ENCODE data around the gene NRIP3.

NRIP3 gene

DNA sequence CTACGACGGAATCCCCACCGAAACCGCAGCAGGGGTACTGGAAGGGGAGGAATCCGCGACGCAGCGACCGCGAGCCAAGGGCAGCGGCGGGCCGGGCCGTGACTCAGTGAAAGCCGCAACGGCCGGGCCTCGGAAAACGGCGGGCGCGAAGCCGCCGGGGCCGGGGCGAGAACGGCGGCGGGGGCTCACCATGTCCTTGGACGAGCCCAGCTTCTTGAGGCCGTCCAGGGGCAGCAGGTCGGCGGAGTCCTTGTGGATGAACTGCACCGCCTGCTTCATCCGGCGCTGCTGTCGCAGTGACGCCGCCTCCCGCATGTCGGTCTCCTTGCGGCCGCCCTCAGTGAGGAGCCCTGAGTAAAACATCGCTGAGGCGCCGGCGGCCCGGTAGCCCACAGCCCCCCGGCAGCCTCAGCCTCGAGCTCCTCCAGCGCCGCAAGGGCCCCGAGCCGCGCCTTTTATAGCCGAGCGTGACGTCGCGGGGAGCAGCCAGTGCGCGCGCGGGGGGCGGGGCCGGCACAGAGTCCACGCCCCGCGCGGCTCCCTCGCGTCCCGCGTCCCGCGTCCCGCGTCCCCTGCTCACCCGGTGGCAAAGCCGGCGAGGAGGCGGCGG lies at the start of gene NRIP3:
TSS of gene NRIP3 (minus strand) at position 429 of the 610 bp plus-strand sequence. CDS start at position 363, 66 bp downstream.
- H3K9me3 ChIP-seq (ENCODE audit: control insufficient read depth, insufficient read depth, low read length), result no peaks in the 10 kb centered on the region
- peak within 1 kb of the TSS; percentile 58 for H3K4me3 ChIP-seq (ENCODE audit: low read depth, low read length)
- H3K36me3 ChIP-seq (ENCODE audit: control insufficient read depth, insufficient read depth, low read length), result no peaks in the 10 kb centered on the region
- H3K9ac ChIP-seq (ENCODE audit: low read depth, low read length), result no peak within 1 kb of the TSS
- peaks cover 2% of the 10 kb centered on the region for H3K4me1 ChIP-seq (ENCODE audit: control insufficient read depth, insufficient read depth, low read length)
- H3K27me3 ChIP-seq (ENCODE audit: control insufficient read depth, insufficient read depth, low read length), result peaks cover 57% of the 10 kb centered on the region

GRCh38 chr11:9052316-9052715 lies 48.5 kb upstream of the NRIP3 start:
- H3K9ac ChIP-seq (ENCODE audit: low read depth, low read length), result no peak overlapping the region
- H3K9me3 ChIP-seq (ENCODE audit: control insufficient read depth, insufficient read depth, low read length), result no peaks in the 10 kb centered on the region
- no peak overlapping the region for H3K4me3 ChIP-seq (ENCODE audit: low read depth, low read length)
- no peaks in the 10 kb centered on the region for H3K27me3 ChIP-seq (ENCODE audit: control insufficient read depth, insufficient read depth, low read length)
- no peaks in the 10 kb centered on the region for H3K36me3 ChIP-seq (ENCODE audit: control insufficient read depth, insufficient read depth, low read length)
- H3K4me1 ChIP-seq (ENCODE audit: control insufficient read depth, insufficient read depth, low read length), result no peaks in the 10 kb centered on the region

DNA sequence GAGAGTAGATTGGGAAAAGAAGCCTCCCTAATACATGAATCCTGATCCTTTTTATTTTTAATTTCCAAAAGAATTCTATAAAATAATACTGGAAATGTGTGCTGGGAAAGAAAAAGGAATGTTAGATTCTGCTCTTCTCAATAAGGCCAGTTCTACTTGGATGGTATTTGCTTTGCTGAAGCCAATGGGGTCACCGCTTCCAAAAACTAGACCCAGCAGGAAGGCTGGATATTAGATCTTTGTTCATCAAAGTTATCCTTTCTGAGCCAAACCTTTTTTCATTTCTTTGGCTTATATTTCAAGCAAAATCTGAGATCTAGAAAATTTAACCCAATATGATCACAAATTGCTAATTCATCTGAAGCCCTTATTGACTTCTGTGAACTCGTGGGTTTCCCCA lies 46.2 kb upstream of the NRIP3 start:
- H3K27me3 ChIP-seq (ENCODE audit: control insufficient read depth, insufficient read depth, low read length), result no peaks in the 10 kb centered on the region
- H3K9me3 ChIP-seq (ENCODE audit: control insufficient read depth, insufficient read depth, low read length), result no peaks in the 10 kb centered on the region
- H3K4me1 ChIP-seq (ENCODE audit: control insufficient read depth, insufficient read depth, low read length), result peaks cover 8% of the 10 kb centered on the region
- H3K4me3 ChIP-seq (ENCODE audit: low read depth, low read length), result no peak overlapping the region
- H3K36me3 ChIP-seq (ENCODE audit: control insufficient read depth, insufficient read depth, low read length), result no peaks in the 10 kb centered on the region
- H3K9ac ChIP-seq (ENCODE audit: low read depth, low read length), result no peak overlapping the region

DNA sequence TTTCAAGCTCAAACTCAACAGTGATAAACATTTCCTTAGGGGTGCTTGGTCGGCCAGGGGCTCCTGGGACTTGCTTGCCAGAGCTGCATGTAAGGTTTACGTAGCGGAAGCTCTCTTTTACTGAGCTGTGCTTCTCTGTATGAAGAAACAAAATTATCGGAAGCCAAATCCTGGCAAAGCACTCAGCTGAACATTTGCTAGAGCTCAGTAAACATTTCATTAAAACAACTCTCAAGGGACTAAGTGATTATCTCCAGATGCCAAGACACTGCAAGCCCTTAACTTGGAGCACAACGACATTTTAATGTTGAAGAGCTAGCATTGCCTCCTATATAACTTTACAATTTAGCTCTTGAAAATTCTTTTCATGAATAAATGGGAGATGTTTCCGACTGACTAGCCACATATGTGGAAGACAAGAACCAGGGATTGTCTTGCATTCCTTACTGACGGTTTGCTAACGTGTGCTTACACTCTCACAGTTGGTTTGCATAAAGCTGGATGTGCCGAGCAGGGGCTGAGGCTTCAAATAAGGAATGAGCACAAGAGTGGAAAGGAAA lies 44.2 kb upstream of the NRIP3 start:
- Histone ChIP-seq H3K4me1 (ENCODE audit: control insufficient read depth, insufficient read depth, low read length) (peaks cover 8% of the 10 kb centered on the region), H3K27me3 (ENCODE audit: control insufficient read depth, insufficient read depth, low read length) (no peaks in the 10 kb centered on the region), H3K9ac (ENCODE audit: low read depth, low read length) (no peak overlapping the region), H3K9me3 (ENCODE audit: control insufficient read depth, insufficient read depth, low read length) (no peaks in the 10 kb centered on the region), H3K4me3 (ENCODE audit: low read depth, low read length) (no peak overlapping the region), H3K36me3 (ENCODE audit: control insufficient read depth, insufficient read depth, low read length) (no peaks in the 10 kb centered on the region)

GRCh38 chr11:9046481-9046880 lies 42.7 kb upstream of the NRIP3 start:
- Histone ChIP-seq H3K9me3 (ENCODE audit: control insufficient read depth, insufficient read depth, low read length) (no peaks in the 10 kb centered on the region), H3K27me3 (ENCODE audit: control insufficient read depth, insufficient read depth, low read length) (no peaks in the 10 kb centered on the region), H3K9ac (ENCODE audit: low read depth, low read length) (no peak overlapping the region), H3K4me3 (ENCODE audit: low read depth, low read length) (no peak overlapping the region), H3K4me1 (ENCODE audit: control insufficient read depth, insufficient read depth, low read length) (peaks cover 8% of the 10 kb centered on the region), H3K36me3 (ENCODE audit: control insufficient read depth, insufficient read depth, low read length) (no peaks in the 10 kb centered on the region)

DNA sequence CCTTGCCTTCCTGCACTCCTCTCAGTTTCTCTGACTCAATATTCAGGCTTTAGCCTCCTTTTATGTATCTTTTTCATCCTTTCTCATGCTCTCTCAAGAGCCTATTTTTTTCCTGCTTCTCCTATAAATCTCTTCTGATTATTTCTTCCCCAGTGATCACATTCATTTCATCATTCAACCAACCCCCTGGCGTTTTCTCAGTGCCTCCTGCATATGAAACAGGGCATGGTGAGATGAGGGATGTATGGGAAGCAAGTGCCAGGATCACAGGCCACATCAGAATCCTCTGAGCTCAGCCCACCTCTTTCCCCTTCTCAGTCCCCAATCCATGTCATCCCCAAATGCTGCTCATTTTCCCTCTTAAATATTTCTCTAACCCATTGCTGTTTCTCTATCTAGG lies 38.7 kb upstream of the NRIP3 start:
- H3K4me1 ChIP-seq (ENCODE audit: control insufficient read depth, insufficient read depth, low read length), result peaks cover 11% of the 10 kb centered on the region
- H3K9me3 ChIP-seq (ENCODE audit: control insufficient read depth, insufficient read depth, low read length), result no peaks in the 10 kb centered on the region
- no peaks in the 10 kb centered on the region for H3K36me3 ChIP-seq (ENCODE audit: control insufficient read depth, insufficient read depth, low read length)
- no peak overlapping the region for H3K9ac ChIP-seq (ENCODE audit: low read depth, low read length)
- H3K4me3 ChIP-seq (ENCODE audit: low read depth, low read length), result no peak overlapping the region
- no peaks in the 10 kb centered on the region for H3K27me3 ChIP-seq (ENCODE audit: control insufficient read depth, insufficient read depth, low read length)

DNA sequence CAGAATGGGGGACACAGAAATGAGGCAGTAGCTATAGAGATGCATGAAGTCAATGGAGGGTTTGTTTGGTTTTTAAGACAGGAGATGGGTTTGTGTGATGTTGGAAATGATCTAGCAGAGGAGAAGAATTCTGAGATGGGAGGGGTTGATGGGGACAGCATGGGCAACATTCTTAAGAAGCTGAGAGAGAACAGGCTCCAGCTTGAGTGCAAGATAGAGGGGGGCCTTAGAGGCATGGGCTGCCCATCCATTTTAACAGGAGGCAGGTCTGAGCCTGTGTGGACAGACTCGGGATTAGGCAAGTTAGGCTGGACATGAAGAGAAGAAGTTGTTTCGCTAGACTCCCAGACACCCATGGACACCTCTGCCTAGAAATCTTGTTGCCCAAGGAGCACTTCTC lies 37.9 kb upstream of the NRIP3 start:
- Histone ChIP-seq H3K9me3 (ENCODE audit: control insufficient read depth, insufficient read depth, low read length) (no peaks in the 10 kb centered on the region), H3K4me1 (ENCODE audit: control insufficient read depth, insufficient read depth, low read length) (peaks cover 8% of the 10 kb centered on the region), H3K9ac (ENCODE audit: low read depth, low read length) (no peak overlapping the region), H3K4me3 (ENCODE audit: low read depth, low read length) (no peak overlapping the region), H3K27me3 (ENCODE audit: control insufficient read depth, insufficient read depth, low read length) (no peaks in the 10 kb centered on the region), H3K36me3 (ENCODE audit: control insufficient read depth, insufficient read depth, low read length) (no peaks in the 10 kb centered on the region)

DNA sequence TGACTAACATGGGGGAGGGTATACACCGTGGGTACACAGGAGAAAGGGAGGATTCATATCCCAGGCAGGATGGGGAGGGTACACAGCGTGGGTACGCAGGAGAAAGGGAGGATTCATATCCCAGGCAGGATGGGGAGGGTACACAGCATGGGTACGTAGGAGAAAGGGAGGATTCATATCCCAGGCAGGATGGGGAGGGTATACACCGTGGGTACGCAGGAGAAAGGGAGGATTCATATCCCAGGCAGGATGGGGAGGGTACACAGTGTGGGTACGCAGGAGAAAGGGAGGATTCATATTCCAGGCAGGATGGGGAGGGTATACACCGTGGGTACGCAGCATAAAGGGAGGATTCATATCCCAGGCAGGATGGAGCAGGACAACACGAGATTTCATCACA lies 36.6 kb upstream of the NRIP3 start:
- no peak overlapping the region for H3K4me3 ChIP-seq (ENCODE audit: low read depth, low read length)
- H3K4me1 ChIP-seq (ENCODE audit: control insufficient read depth, insufficient read depth, low read length), result peaks cover 4% of the 10 kb centered on the region
- no peaks in the 10 kb centered on the region for H3K9me3 ChIP-seq (ENCODE audit: control insufficient read depth, insufficient read depth, low read length)
- H3K9ac ChIP-seq (ENCODE audit: low read depth, low read length), result no peak overlapping the region
- no peaks in the 10 kb centered on the region for H3K36me3 ChIP-seq (ENCODE audit: control insufficient read depth, insufficient read depth, low read length)
- no peaks in the 10 kb centered on the region for H3K27me3 ChIP-seq (ENCODE audit: control insufficient read depth, insufficient read depth, low read length)

- H3K9ac ChIP-seq (ENCODE audit: low read depth, low read length), result no peak overlapping the region
- no peaks in the 10 kb centered on the region for H3K36me3 ChIP-seq (ENCODE audit: control insufficient read depth, insufficient read depth, low read length)
- no peaks in the 10 kb centered on the region for H3K27me3 ChIP-seq (ENCODE audit: control insufficient read depth, insufficient read depth, low read length)
- no peak overlapping the region for H3K4me3 ChIP-seq (ENCODE audit: low read depth, low read length)
- no peaks in the 10 kb centered on the region for H3K9me3 ChIP-seq (ENCODE audit: control insufficient read depth, insufficient read depth, low read length)
- peaks cover 4% of the 10 kb centered on the region for H3K4me1 ChIP-seq (ENCODE audit: control insufficient read depth, insufficient read depth, low read length)
Observed at GRCh38 chr11:9039863-9040262, 36.1 kb upstream of the NRIP3 start.

DNA sequence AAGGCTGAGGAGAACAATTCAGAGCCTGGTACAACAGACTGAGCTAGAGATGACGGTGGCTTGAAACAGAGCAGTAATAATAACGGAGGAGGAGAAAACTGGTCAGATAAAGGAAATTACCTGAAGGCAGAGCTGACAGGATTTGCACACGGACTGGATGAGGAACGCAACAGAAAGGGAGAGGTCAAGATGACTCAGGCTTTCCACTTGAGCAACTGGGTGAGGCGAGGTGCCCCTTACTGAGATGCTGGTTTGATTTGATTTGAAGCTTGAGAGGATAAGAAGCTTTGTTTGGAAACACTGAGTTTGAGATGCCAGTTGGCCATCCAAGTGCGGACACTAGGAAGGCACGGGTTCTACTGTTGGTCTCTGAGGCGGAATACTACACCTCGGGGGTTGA lies 35.4 kb upstream of the NRIP3 start:
- H3K9me3 ChIP-seq (ENCODE audit: control insufficient read depth, insufficient read depth, low read length), result no peaks in the 10 kb centered on the region
- H3K4me1 ChIP-seq (ENCODE audit: control insufficient read depth, insufficient read depth, low read length), result peaks cover 4% of the 10 kb centered on the region
- no peaks in the 10 kb centered on the region for H3K27me3 ChIP-seq (ENCODE audit: control insufficient read depth, insufficient read depth, low read length)
- H3K36me3 ChIP-seq (ENCODE audit: control insufficient read depth, insufficient read depth, low read length), result no peaks in the 10 kb centered on the region
- no peak overlapping the region for H3K4me3 ChIP-seq (ENCODE audit: low read depth, low read length)
- no peak overlapping the region for H3K9ac ChIP-seq (ENCODE audit: low read depth, low read length)

DNA sequence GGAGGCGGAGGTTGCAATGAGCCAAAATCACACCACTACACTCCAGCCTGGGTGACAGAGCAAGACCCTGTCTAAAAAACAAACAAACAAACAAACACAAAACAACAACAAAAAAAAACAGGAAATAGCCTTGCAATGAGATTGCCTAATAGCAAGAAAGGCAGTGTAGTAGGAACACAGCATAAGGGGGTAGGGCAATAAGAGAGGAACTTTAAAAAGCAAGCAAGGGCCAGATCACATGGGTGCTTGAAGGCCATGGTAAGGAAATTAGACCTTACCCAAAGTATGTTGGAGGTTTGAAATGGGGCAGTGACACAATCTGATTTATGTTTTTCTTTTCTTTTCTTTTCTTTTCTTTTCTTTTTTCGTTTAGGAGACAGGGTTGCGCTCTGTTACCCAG lies 34.7 kb upstream of the NRIP3 start:
- no peaks in the 10 kb centered on the region for H3K36me3 ChIP-seq (ENCODE audit: control insufficient read depth, insufficient read depth, low read length)
- no peaks in the 10 kb centered on the region for H3K9me3 ChIP-seq (ENCODE audit: control insufficient read depth, insufficient read depth, low read length)
- H3K4me1 ChIP-seq (ENCODE audit: control insufficient read depth, insufficient read depth, low read length), result peaks cover 4% of the 10 kb centered on the region
- no peak overlapping the region for H3K9ac ChIP-seq (ENCODE audit: low read depth, low read length)
- H3K4me3 ChIP-seq (ENCODE audit: low read depth, low read length), result no peak overlapping the region
- no peaks in the 10 kb centered on the region for H3K27me3 ChIP-seq (ENCODE audit: control insufficient read depth, insufficient read depth, low read length)

DNA sequence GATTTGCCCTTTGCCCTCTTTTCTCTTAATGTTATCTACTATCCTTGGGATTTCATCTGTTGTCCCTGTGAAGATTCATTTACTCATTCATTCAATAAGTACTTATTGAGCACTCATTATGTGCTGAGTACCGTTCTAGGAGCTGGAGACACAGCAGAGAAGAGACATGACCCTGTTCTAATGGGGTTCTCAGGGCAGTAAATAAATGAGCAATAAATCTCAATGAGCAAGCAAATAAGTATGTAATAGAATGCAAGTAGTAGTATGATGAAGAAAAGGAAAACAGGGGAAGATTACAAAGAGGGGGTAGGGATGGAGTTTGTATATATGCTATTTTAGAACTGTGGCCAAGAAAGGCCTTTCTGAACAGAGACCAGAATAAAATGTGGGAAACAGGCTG lies 34.2 kb upstream of the NRIP3 start:
- peaks cover 4% of the 10 kb centered on the region for H3K4me1 ChIP-seq (ENCODE audit: control insufficient read depth, insufficient read depth, low read length)
- no peak overlapping the region for H3K4me3 ChIP-seq (ENCODE audit: low read depth, low read length)
- no peak overlapping the region for H3K9ac ChIP-seq (ENCODE audit: low read depth, low read length)
- H3K9me3 ChIP-seq (ENCODE audit: control insufficient read depth, insufficient read depth, low read length), result no peaks in the 10 kb centered on the region
- H3K36me3 ChIP-seq (ENCODE audit: control insufficient read depth, insufficient read depth, low read length), result no peaks in the 10 kb centered on the region
- no peaks in the 10 kb centered on the region for H3K27me3 ChIP-seq (ENCODE audit: control insufficient read depth, insufficient read depth, low read length)

Data from iPS-15b (cell line).